Right cardiac atrium (tissue), 5 donors: Measurements from ENCODE around the gene BNIP1. TPM values are rescaled to one million over a fixed set of nuclear protein-coding genes. Genes with fewer than 3 reads are reported as not detected.

ENCODE experiments used
- ATAC-seq, 2 donors: fragments of 200-7000 bp; cut with Tn5 transposase; one replicate each; pipeline versions ENCODE4 v1.8.0 to v1.9.1; 2020; ENCODE audit warnings: moderate library complexity in 2 of 2, mild to moderate bottlenecking in 1 of 2
- DNase-seq, 3 donors: peaks; one replicate each; pipeline ENCODE4 v3.0.0-alpha.2; 2020
- H3K27ac ChIP-seq: one replicate; pipeline ENCODE4 v1.5.1; 2013; ENCODE audit warnings: mild to moderate bottlenecking, low read length, control low read depth, moderate library complexity
- H3K27me3 ChIP-seq: one replicate; pipeline ENCODE4 v1.6.1; 2013; ENCODE audit not compliant: control insufficient read depth, insufficient read depth
- H3K4me1 ChIP-seq: one replicate; pipeline ENCODE4 v1.6.1; 2013; ENCODE audit warnings: low read length; ENCODE audit not compliant: control insufficient read depth, insufficient read depth
- H3K4me3 ChIP-seq: one replicate; pipeline ENCODE4 v1.5.1; 2013; ENCODE audit warnings: low read length, control low read depth
- H3K9me3 ChIP-seq: one replicate; pipeline ENCODE4 v1.6.1; 2013; ENCODE audit warnings: low read length; ENCODE audit not compliant: control insufficient read depth
- WGBS: extraction: QIAGEN DNeasy Blood & Tissue Kit; methylation state at CpG from one replicate; pipeline ENCODE4 v1.1.7; 2013; 5-methylcytosine and 5-hydroxymethylcytosine counted together
- intact Hi-C, 4 donors: fragments of 100-400 bp; cut with DNase I; formaldehyde crosslinking; loops; one replicate each; pipeline versions ENCODE4 v1.11.0 to v1.14.0; 2022 to 2023
- polyA plus RNA-seq: library from polyadenylated mRNA; stranded (reverse); fragments of 200-250 nt; gene quantifications from one replicate; pipeline ENCODE4 v1.2.3, GENCODE V29; 2013
- total RNA-seq, 4 donors: library from RNA; stranded (reverse); fragmentation: NEBNext Ultra II Directional; extraction: Animal tissue kit (Norgen Biotek cat#: 25700); gene quantifications; one replicate each; pipeline ENCODE4 v1.2.1, GENCODE V29; 2021
- donor health status: healthy with polysubstance abuse.
- donor health status: DM: no; HTN: yes; CAD: no.
- donor health status: DM: no; HTN: no; CAD: no.
- donor health status: DM: no; HTN: yes; CAD: no; lungs with severe emphysema.
- donor health status: DM: yes; HTN: yes; CAD: no.

Gene BNIP1
- total and polyA plus RNA-seq, 5 donors, result 8.7 to 13.1 (median 11.4) TPM

- peak overlapping the region; percentile 10 for H3K27ac ChIP-seq
- H3K4me3 ChIP-seq, result no peak overlapping the region
- no peaks in the 10 kb centered on the region for H3K4me1 ChIP-seq
- DNase-seq, result peak; percentile 32 to 77 (median 75)
- WGBS, result 45% methylated on average over 23 of the region's 23 CpGs
- no peaks in the 10 kb centered on the region for H3K9me3 ChIP-seq
- H3K27me3 ChIP-seq, result no peaks in the 10 kb centered on the region
- ATAC-seq, result peak; percentile 67 to 76
- intact Hi-C loops, result no loop called here
Measured at GRCh38 chr5:173196133-173196952, 52.0 kb downstream of the BNIP1 start.

GRCh38 chr5:173197375-173197891 is 53.1 kb downstream of the BNIP1 start:
- H3K4me3 ChIP-seq, result no peak overlapping the region
- H3K9me3 ChIP-seq, result no peaks in the 10 kb centered on the region
- intact Hi-C loops, result no loop called here
- ATAC-seq (peak; percentile 56 to 63), DNase-seq (no peak)
- peak overlapping the region; percentile 47 for H3K27ac ChIP-seq
- 67% methylated on average over 9 of the region's 9 CpGs for WGBS
- H3K4me1 ChIP-seq, result no peaks in the 10 kb centered on the region
- no peaks in the 10 kb centered on the region for H3K27me3 ChIP-seq

GRCh38 chr5:173198049-173198448 is 53.7 kb downstream of the BNIP1 start:
- intact Hi-C loops, result no loop called here
- Histone ChIP-seq H3K4me3 (no peak overlapping the region), H3K4me1 (no peaks in the 10 kb centered on the region), H3K27me3 (no peaks in the 10 kb centered on the region), H3K27ac (no peak overlapping the region), H3K9me3 (no peaks in the 10 kb centered on the region)
- WGBS, result 50% methylated on average over 7 of the region's 7 CpGs
- peak; percentile 37 to 41 for ATAC-seq
- peak; percentile 33 to 74 (median 65) for DNase-seq

- intact Hi-C loops, result no loop called here
- Histone ChIP-seq H3K27me3 (no peaks in the 10 kb centered on the region), H3K4me3 (no peak overlapping the region), H3K9me3 (no peaks in the 10 kb centered on the region), H3K4me1 (no peaks in the 10 kb centered on the region), H3K27ac (no peak overlapping the region)
- DNase-seq (no peak), ATAC-seq (no peak)
Measured at GRCh38 chr5:173200356-173200755, 56.0 kb downstream of the BNIP1 start.

GRCh38 chr5:173201636-173202265 is 57.4 kb downstream of the BNIP1 start:
- Histone ChIP-seq H3K4me1 (no peaks in the 10 kb centered on the region), H3K9me3 (no peaks in the 10 kb centered on the region), H3K4me3 (no peak overlapping the region), H3K27ac (no peak overlapping the region), H3K27me3 (no peaks in the 10 kb centered on the region)
- intact Hi-C loops, result no loop called here
- ATAC-seq (peak in 1 of 2 donors; percentile 21), DNase-seq (no peak)
- 82% methylated on average over 13 of the region's 13 CpGs for WGBS

GRCh38 chr5:173202266-173202875 is 58.0 kb downstream of the BNIP1 start:
- no peaks in the 10 kb centered on the region for H3K27me3 ChIP-seq
- no peak for ATAC-seq
- no peak for DNase-seq
- no peaks in the 10 kb centered on the region for H3K9me3 ChIP-seq
- H3K4me3 ChIP-seq, result no peak overlapping the region
- no peak overlapping the region for H3K27ac ChIP-seq
- intact Hi-C loops, result no loop called here
- WGBS, result 28% methylated on average over 11 of the region's 11 CpGs
- no peaks in the 10 kb centered on the region for H3K4me1 ChIP-seq

GRCh38 chr5:173204185-173204979 is 60.1 kb downstream of the BNIP1 start:
- intact Hi-C loops, result no loop called here
- DNase-seq (no peak), ATAC-seq (no peak)
- 91% methylated on average over 6 of the region's 6 CpGs for whole genome bisulfite sequencing
- H3K27ac ChIP-seq, result no peak overlapping the region
- no peak overlapping the region for H3K4me3 ChIP-seq
- no peaks in the 10 kb centered on the region for H3K4me1 ChIP-seq
- no peaks in the 10 kb centered on the region for H3K9me3 ChIP-seq
- H3K27me3 ChIP-seq, result no peaks in the 10 kb centered on the region

GRCh38 chr5:173205916-173206315 is 61.6 kb downstream of the BNIP1 start:
- ATAC-seq (no peak), DNase-seq (no peak)
- Histone ChIP-seq H3K27me3 (no peaks in the 10 kb centered on the region), H3K27ac (no peak overlapping the region), H3K9me3 (no peaks in the 10 kb centered on the region), H3K4me3 (no peak overlapping the region), H3K4me1 (no peaks in the 10 kb centered on the region)
- intact Hi-C loops, result no loop called here
- 73% methylated on average over 6 of the region's 6 CpGs for WGBS

GRCh38 chr5:173208296-173208695 is 64.0 kb downstream of the BNIP1 start:
- H3K9me3 ChIP-seq, result no peaks in the 10 kb centered on the region
- H3K4me1 ChIP-seq, result no peaks in the 10 kb centered on the region
- DNase-seq (no peak), ATAC-seq (no peak)
- H3K4me3 ChIP-seq, result no peak overlapping the region
- intact Hi-C loops, result no loop called here
- WGBS, result 90% methylated on average over 7 of the region's 7 CpGs
- no peaks in the 10 kb centered on the region for H3K27me3 ChIP-seq
- no peak overlapping the region for H3K27ac ChIP-seq

GRCh38 chr5:173210877-173211276 is 66.5 kb downstream of the BNIP1 start:
- 83% methylated on average over 8 of the region's 8 CpGs for WGBS
- no peaks in the 10 kb centered on the region for H3K4me1 ChIP-seq
- intact Hi-C loops, result no loop called here
- H3K4me3 ChIP-seq, result no peak overlapping the region
- ATAC-seq (no peak), DNase-seq (no peak)
- H3K27me3 ChIP-seq, result no peaks in the 10 kb centered on the region
- H3K27ac ChIP-seq, result no peak overlapping the region
- no peaks in the 10 kb centered on the region for H3K9me3 ChIP-seq
